Mesendoderm (in vitro differentiated cells): Measurements from ENCODE around the gene NUP62.

Experiments
- DNase-seq: peaks from one replicate; pipeline ENCODE4 v3.0.0; 2013
- H2AK5ac ChIP-seq: 2 replicates; pipeline ENCODE4 v1.6.1; 2013; ENCODE audit warnings: low read length, inconsistent platforms
- H2BK120ac ChIP-seq: 2 replicates; pipeline ENCODE4 v1.6.1; 2013; ENCODE audit warnings: low read depth, mild to moderate bottlenecking, low read length, moderate library complexity, mixed read lengths
- H2BK15ac ChIP-seq: replicated peaks from 2 replicates; pipeline ENCODE4 v1.6.1; 2013; ENCODE audit warnings: low read depth, mild to moderate bottlenecking, moderate library complexity
- H2BK5ac ChIP-seq: 2 replicates; pipeline ENCODE4 v1.6.1; 2013; ENCODE audit warnings: low read length, inconsistent platforms
- H3K18ac ChIP-seq: 2 replicates; pipeline ENCODE4 v1.6.1; 2013; ENCODE audit warnings: mild to moderate bottlenecking, low read length, mixed read lengths
- H3K23ac ChIP-seq: one replicate; pipeline ENCODE4 v1.6.1; 2013; ENCODE audit warnings: low read length
- H3K27ac ChIP-seq: 2 replicates; pipeline ENCODE4 v1.5.1; 2013; ENCODE audit warnings: low read depth, mild to moderate bottlenecking, inconsistent platforms, low read length, moderate library complexity
- H3K27me3 ChIP-seq: 2 replicates; pipeline ENCODE4 v1.6.1; 2013; ENCODE audit warnings: low read length, control low read depth, mild to moderate bottlenecking, inconsistent platforms; ENCODE audit not compliant: insufficient read depth, poor library complexity
- H3K36me3 ChIP-seq: 2 replicates; pipeline ENCODE4 v1.6.1; 2013; ENCODE audit warnings: low read length, inconsistent platforms; ENCODE audit not compliant: control insufficient read depth, insufficient read depth
- H3K4ac ChIP-seq: one replicate; pipeline ENCODE4 v1.6.1; 2013; ENCODE audit warnings: low read depth, mild to moderate bottlenecking, low read length, moderate library complexity
- H3K4me1 ChIP-seq: 2 replicates; pipeline ENCODE4 v1.6.1; 2013; ENCODE audit warnings: low read depth, low read length, inconsistent platforms; ENCODE audit not compliant: control insufficient read depth
- H3K4me2 ChIP-seq: 2 replicates; pipeline ENCODE4 v1.6.1; 2013; ENCODE audit warnings: low read length
- H3K4me3 ChIP-seq: 2 replicates; pipeline ENCODE4 v1.5.1; 2013; ENCODE audit warnings: mild to moderate bottlenecking, low read length
- H3K56ac ChIP-seq: one replicate; pipeline ENCODE4 v1.6.1; 2013; ENCODE audit warnings: low read length
- H3K79me1 ChIP-seq: 2 replicates; pipeline ENCODE4 v1.6.1; 2013; ENCODE audit warnings: low read length, inconsistent platforms
- H3K79me2 ChIP-seq: 2 replicates; pipeline ENCODE4 v1.6.1; 2013; ENCODE audit warnings: mild to moderate bottlenecking, low read length; ENCODE audit not compliant: control insufficient read depth, insufficient read depth
- H3K9ac ChIP-seq: 2 replicates; pipeline ENCODE4 v1.6.1; 2013; ENCODE audit warnings: low read length, inconsistent platforms
- H4K5ac ChIP-seq: one replicate; pipeline ENCODE4 v1.6.1; 2013; ENCODE audit warnings: low read length
- H4K8ac ChIP-seq: one replicate; pipeline ENCODE4 v1.6.1; 2013; ENCODE audit warnings: low read depth, mild to moderate bottlenecking, control low read depth, low read length, moderate library complexity
- WGBS: extraction: QIAGEN DNeasy Blood & Tissue Kit; methylation state at CpG from one replicate; pipeline ENCODE4 v1.1.7; 2013; ENCODE audit warnings: low lambda C conversion rate, missing lambda C conversion rate; ENCODE audit not compliant: insufficient coverage; ENCODE audit errors: extremely low coverage; 5-methylcytosine and 5-hydroxymethylcytosine counted together

NUP62 gene

DNA sequence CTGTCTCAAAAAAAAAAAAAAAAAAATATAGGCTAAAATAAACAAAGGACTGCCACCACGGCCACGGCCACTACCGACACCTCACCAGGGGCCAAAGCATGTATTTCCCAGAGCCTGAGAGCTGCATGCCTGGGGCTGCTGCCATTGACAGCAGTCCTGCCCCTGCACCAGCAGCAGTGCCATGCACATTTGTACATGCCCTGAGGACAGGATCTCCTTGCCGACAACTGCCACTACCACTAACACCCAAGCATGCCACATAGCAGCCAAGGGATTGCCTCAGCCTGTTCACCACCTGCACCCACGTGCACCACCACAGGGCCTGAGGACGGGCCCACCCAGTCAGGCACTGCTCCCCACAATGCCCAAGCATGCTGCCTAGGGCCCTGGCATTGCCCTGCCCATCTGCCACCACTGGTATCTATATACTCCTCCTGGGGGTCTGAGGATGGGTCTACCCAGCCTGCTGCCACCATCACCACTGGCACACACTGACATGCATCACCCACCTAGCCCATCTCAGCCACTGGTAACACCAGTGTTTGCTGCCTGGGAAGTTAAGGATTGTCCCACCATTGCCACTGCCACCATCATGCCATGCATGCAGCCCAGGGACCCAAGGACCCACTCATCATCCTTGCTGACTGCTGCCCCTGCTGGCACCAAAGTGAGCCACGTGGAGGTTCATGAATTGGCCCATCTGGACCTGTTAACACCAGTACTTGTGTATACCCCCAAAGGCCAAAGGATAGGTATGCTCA, 10.6 kb upstream of the NUP62 start:
- Histone ChIP-seq H3K4me1 (no peaks in the 10 kb centered on the region), H4K8ac (no peak overlapping the region), H3K18ac (no peak overlapping the region), H2AK5ac (no peak overlapping the region), H3K4ac (no peak overlapping the region), H3K27ac (no peak overlapping the region), H4K5ac (no peak overlapping the region), H2BK15ac (no peak overlapping the region), H3K23ac (no peak overlapping the region), H3K4me2 (no peak overlapping the region), H3K36me3 (no peaks in the 10 kb centered on the region), H3K9ac (no peak overlapping the region), H3K4me3 (no peak overlapping the region), H3K79me1 (no peaks in the 10 kb centered on the region), H3K56ac (no peak overlapping the region), H3K79me2 (no peaks in the 10 kb centered on the region), H2BK120ac (no peak overlapping the region), H2BK5ac (no peak overlapping the region), H3K27me3 (no peaks in the 10 kb centered on the region)
- DNase-seq, result no peak
- WGBS, result no CpG with 5 or more reads among the region's 7 CpGs

DNA sequence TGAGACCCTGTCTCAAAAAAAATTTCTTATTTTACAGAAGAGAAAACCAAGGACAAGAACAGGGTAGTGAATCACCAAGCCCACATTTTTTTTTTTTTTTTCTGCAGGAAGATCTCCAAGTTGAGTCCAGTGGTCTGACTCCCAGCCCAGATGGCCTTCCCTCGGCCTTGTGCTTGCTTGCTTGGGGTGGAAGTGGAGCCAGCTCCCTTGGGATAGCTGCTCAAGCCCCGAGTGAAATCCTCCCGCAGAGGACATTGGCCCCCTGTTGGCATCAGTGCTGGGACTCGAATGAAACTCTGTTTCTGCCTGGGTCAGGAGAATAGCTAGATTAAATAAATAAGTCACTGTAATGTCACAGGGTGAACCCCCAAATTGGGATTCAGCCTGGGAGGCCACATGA, 9.4 kb upstream of the NUP62 start:
- H3K4ac ChIP-seq, result no peak overlapping the region
- no peak overlapping the region for H3K4me2 ChIP-seq
- no peak for DNase-seq
- no peak overlapping the region for H2AK5ac ChIP-seq
- no peak overlapping the region for H3K9ac ChIP-seq
- no CpG with 5 or more reads among the region's 4 CpGs for WGBS
- no peak overlapping the region for H3K56ac ChIP-seq
- no peak overlapping the region for H3K18ac ChIP-seq
- no peak overlapping the region for H3K4me3 ChIP-seq
- H3K23ac ChIP-seq, result no peak overlapping the region
- no peaks in the 10 kb centered on the region for H3K36me3 ChIP-seq
- no peak overlapping the region for H4K5ac ChIP-seq
- no peak overlapping the region for H2BK5ac ChIP-seq
- H3K79me1 ChIP-seq, result no peaks in the 10 kb centered on the region
- H3K4me1 ChIP-seq, result no peaks in the 10 kb centered on the region
- H4K8ac ChIP-seq, result no peak overlapping the region
- no peaks in the 10 kb centered on the region for H3K79me2 ChIP-seq
- H2BK120ac ChIP-seq, result no peak overlapping the region
- no peak overlapping the region for H2BK15ac ChIP-seq
- H3K27me3 ChIP-seq, result no peaks in the 10 kb centered on the region
- no peak overlapping the region for H3K27ac ChIP-seq

GRCh38 chr19:49937750-49938381, 8.6 kb upstream of the NUP62 start:
- WGBS, result no CpG with 5 or more reads among the region's 35 CpGs
- Histone ChIP-seq H3K4me1 (no peaks in the 10 kb centered on the region), H3K56ac (no peak overlapping the region), H3K4ac (no peak overlapping the region), H3K27ac (no peak overlapping the region), H2BK15ac (no peak overlapping the region), H4K8ac (no peak overlapping the region), H2BK120ac (no peak overlapping the region), H3K79me1 (no peaks in the 10 kb centered on the region), H3K4me2 (peak overlapping the region; percentile 31), H3K79me2 (no peaks in the 10 kb centered on the region), H3K36me3 (no peaks in the 10 kb centered on the region), H4K5ac (no peak overlapping the region), H2BK5ac (no peak overlapping the region), H2AK5ac (no peak overlapping the region), H3K9ac (no peak overlapping the region), H3K23ac (no peak overlapping the region), H3K27me3 (no peaks in the 10 kb centered on the region), H3K4me3 (no peak overlapping the region), H3K18ac (no peak overlapping the region)
- peak; percentile 82 for DNase-seq

GRCh38 chr19:49936549-49936948, 7.2 kb upstream of the NUP62 start:
- Histone ChIP-seq H4K5ac (no peak overlapping the region), H2BK15ac (no peak overlapping the region), H3K79me1 (no peaks in the 10 kb centered on the region), H3K18ac (no peak overlapping the region), H3K4ac (no peak overlapping the region), H3K27ac (no peak overlapping the region), H4K8ac (no peak overlapping the region), H3K36me3 (no peaks in the 10 kb centered on the region), H3K9ac (no peak overlapping the region), H3K4me2 (no peak overlapping the region), H2BK120ac (no peak overlapping the region), H3K79me2 (no peaks in the 10 kb centered on the region), H3K23ac (no peak overlapping the region), H3K4me1 (no peaks in the 10 kb centered on the region), H3K27me3 (no peaks in the 10 kb centered on the region), H3K4me3 (no peak overlapping the region), H2AK5ac (no peak overlapping the region), H2BK5ac (no peak overlapping the region), H3K56ac (no peak overlapping the region)
- no peak for DNase-seq
- WGBS, result no CpG with 5 or more reads among the region's 5 CpGs

GRCh38 chr19:49933643-49934042, 4.3 kb upstream of the NUP62 start:
- Histone ChIP-seq H3K4me1 (no peaks in the 10 kb centered on the region), H3K27me3 (no peaks in the 10 kb centered on the region), H3K36me3 (no peaks in the 10 kb centered on the region), H3K18ac (no peak overlapping the region), H3K4me2 (no peak overlapping the region), H3K4me3 (no peak overlapping the region), H3K23ac (no peak overlapping the region), H2BK120ac (no peak overlapping the region), H3K9ac (no peak overlapping the region), H2BK15ac (no peak overlapping the region), H4K5ac (no peak overlapping the region), H3K27ac (no peak overlapping the region), H3K79me1 (no peaks in the 10 kb centered on the region), H4K8ac (no peak overlapping the region), H2AK5ac (no peak overlapping the region), H2BK5ac (no peak overlapping the region), H3K56ac (no peak overlapping the region), H3K79me2 (peaks cover 6% of the 10 kb centered on the region), H3K4ac (no peak overlapping the region)
- no CpG with 5 or more reads among the region's 8 CpGs for WGBS
- DNase-seq, result no peak
